Measurements from ENCODE around the gene TTC31.
"Not testable (repeated sequence)": the region's sequence is repeated elsewhere in the genome, so short reads cannot be mapped to it uniquely, and the experiment has no call there.

The TTC31 gene

GRCh38 chr2:74457549-74458131, 25.2 kb upstream of the TTC31 start:
- peak; percentile 74 for DNase-seq

GRCh38 chr2:74458132-74458937, 24.5 kb upstream of the TTC31 start, which contains the start of gene WBP1:
Gene WBP1, plus strand, starts transcription at chr2:74458438. Its CDS starts 165 bp downstream, at chr2:74458603.
- peak; percentile 98 for DNase-seq

DNA sequence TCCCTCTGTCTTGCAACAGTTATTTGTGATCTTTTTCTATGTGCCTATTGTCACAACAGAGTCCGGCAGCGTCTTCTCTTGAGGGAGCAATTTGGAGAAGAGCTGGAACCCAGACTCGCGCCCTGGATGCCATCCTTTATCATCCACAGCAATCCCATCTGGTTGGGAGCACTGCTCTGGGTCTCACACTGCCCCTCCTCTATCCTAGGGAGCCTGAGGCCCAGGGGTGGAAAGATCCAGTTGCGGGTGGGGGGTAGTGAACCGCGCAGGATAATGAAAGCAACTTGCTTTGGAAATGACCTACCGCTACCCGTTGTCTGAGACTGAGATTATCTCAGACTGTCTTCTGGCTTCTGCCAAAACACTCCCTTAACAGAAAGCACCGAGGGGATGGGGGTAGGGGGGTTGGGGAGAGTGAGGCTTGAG, 23.9 kb upstream of the TTC31 start:
- DNase-seq, result no peak

DNA sequence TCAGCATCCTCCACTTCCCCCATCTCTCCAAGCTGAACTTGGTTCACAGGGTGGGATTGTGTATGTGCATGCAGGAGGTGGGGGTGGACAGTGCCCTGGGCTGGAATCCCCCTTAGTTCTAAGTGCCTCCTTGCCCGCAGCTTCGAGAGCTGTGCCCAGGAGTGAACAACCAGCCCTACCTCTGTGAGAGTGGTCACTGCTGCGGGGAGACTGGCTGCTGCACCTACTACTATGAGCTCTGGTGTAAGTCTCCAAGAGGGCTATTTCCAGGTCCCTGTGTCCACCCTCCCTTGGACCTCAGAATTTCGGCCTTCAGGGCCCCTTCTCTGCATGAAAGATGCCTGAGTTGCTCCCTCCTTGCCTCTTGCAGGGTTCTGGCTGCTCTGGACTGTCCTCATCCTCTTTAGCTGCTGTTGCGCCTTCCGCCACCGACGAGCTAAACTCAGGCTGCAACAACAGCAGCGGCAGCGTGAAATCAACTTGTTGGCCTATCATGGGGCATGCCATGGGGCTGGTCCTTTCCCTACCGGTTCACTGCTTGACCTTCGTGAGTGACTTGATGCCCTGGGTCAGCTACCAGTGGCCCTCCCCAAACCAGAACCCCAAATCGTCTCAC, 23.3 kb upstream of the TTC31 start:
- DNase-seq, result not testable (repeated sequence)

GRCh38 chr2:74460187-74460586, 22.7 kb upstream of the TTC31 start:
- not testable (repeated sequence) for DNase-seq

GRCh38 chr2:74461187-74462053, 21.5 kb upstream of the TTC31 start:
- no peak for DNase-seq

DNA sequence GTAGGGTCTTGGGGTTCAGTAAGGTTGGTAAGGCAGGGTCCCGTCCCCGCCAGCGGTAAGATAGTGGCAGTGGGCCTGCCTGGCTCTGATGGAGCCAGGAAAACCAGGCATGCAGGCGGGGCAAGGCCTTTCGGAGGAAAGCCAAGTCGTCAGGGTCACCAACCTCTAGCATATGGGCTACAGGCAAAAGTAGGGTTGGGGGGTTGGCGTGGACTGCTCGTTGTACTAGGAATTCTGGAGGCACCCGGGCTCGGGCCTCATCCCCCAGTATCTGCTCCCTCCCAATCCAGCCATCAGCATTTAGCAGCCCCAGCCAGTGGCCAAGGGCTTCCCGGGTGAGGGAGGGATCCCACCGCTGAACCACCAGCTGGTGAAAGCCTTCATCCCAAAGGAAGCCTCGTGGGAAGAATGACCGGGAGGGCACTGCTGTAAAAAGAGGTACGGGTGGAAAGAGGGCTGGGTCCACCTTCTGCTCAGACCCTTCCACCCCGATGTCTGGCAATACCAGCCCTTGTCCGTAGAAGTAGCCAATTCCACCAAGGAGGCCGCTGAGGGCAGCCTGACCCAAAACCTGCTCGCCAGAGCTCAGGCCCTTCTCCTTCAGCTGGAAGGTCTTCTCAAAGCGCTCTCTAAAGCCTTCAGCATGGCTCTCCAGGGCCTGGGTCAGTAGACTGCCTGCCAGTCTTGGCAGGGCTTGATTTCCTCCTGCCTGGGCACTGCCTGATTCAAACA, 20.7 kb upstream of the TTC31 start:
- DNase-seq, result no peak

DNA sequence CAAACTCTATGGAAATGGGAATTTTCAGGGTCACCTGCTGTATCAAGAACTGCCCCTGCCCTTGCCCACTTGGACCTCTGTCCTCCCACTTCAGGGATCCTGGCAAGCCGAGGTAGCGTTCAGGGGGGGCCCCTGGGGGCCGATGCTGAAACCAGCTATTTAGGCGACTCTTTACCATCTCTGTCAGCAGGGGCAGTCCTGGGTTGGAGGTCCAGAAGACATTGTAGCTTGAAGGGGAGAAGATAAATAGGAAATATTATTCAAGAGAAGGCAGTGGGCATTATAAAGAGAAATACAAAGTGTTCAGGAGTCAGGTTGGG, 20.1 kb upstream of the TTC31 start:
- DNase-seq, result no peak

GRCh38 chr2:74464406-74464805, 18.5 kb upstream of the TTC31 start:
- no peak for DNase-seq

DNA sequence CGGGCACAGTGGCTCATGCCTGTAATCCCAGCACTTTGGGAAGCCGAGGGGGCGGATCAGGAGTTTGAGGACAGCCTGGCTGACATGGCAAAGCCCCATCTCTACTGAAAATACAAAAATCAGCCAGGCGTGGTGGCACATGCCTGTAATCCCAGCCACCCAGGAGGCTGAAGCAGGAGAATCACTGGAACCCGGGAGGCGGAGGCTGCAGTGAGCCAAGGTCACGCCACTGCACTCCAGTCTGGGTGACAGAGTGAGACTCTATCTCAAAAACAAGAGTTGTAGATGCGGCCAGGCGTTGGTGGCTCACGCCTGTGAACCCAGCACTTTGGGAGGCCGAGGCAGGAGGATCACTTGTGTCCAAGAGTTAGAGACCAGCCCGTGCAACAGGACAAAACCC, 12.1 kb upstream of the TTC31 start:
- not testable (repeated sequence) for DNase-seq

DNA sequence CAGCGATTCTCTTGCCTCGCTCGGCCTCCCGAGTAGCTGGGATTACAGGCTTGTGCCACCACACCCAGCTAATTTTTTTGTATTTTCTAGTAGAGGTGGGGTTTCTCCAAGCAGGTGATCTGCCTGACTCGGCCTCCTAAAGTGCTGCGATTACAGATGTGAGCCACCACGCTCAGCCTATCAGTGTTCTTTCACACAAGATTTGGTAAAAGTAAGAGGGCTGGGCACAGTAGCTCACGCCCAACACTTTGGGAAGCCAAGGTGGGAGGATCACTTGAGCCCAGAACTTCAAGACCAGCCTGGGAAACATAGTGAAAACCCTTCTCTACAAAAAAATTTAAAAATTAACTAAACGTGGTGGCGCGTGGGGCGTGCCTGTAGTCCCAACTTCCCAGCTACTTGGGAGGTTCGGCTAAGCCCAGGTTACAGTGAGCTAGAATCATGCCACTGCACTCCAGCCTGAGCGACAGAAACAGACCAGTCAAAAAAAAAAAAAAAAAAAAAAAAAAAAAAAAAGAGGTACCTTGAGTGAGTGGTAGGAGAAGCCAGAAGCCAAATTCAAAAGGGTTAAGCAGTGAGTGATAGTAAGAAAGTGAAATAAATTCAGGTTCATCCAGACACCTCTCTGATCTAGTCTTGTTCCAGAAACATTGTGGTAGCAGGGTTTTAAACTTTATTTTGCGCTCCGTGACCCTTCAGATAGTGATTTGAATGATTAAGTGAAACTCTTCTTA, 11.4 kb upstream of the TTC31 start:
- DNase-seq, result no peak

GRCh38 chr2:74472086-74472944, 10.6 kb upstream of the TTC31 start, which contains the start of gene MRPL53:
Gene MRPL53, minus strand, starts transcription at chr2:74472680. Its CDS starts 20 bp downstream, at chr2:74472660.
- peak; percentile 86 for DNase-seq

DNA sequence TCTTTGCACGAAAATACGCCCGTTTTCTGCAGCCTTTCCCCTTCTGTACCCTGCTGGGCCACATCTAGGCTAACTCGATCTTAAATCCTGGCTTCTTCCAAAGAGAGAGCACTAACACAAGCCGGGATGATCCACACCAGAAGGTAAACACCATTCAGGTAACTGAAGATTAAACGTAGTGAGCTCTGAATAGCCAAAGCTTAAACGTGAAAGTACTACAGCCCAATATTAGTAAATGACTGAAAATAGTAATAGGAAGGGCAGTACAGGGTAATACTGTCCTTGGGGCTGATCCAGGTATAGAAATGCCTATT, 10.0 kb upstream of the TTC31 start:
- DNase-seq, result no peak

- DNase-seq, result no peak
Measured at GRCh38 chr2:74474481-74474880, 8.4 kb upstream of the TTC31 start.

DNA sequence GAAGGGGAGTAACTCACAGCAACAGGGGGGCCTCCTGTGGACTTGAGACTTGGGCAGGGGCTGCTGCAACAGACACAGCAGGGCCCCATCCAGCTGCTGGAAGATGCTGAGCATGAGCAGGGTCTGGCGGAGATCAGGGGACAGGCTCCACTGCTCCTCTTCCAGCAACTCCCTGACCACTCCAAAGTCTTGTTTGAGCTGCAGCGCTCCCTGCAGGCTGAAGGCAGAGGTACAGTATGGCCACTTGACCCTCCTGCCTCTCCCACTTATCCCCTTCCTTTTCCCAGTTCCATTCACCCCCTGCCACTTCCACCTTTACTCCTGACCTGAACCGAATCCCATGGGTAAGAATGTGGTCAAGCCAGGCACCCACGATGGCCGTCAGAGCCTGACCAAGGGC, 8.0 kb upstream of the TTC31 start:
- no peak for DNase-seq

- DNase-seq, result no peak
Measured at GRCh38 chr2:74481431-74481830, 1.4 kb upstream of the TTC31 start.

- DNase-seq, result peak; percentile 70
Measured at GRCh38 chr2:74481961-74482800, 700 bp upstream of the TTC31 start.

GRCh38 chr2:74483675-74484164, 839 bp downstream of the TTC31 start:
- DNase-seq, result not testable (repeated sequence)

- DNase-seq, result no peak
Measured at GRCh38 chr2:74486141-74486540, 3.3 kb downstream of the TTC31 start.
